ENCODE measurements around the gene GALK1. TPM values are rescaled to one million over a fixed set of nuclear protein-coding genes. Genes with fewer than 3 reads are reported as not detected.

The GALK1 gene
- total and polyA plus RNA-seq, 2 of the 13 experiments (the other 11 are each of a cell fraction or from before 2014, with no cell fraction given): 59.9 to 93.6 TPM

DNA sequence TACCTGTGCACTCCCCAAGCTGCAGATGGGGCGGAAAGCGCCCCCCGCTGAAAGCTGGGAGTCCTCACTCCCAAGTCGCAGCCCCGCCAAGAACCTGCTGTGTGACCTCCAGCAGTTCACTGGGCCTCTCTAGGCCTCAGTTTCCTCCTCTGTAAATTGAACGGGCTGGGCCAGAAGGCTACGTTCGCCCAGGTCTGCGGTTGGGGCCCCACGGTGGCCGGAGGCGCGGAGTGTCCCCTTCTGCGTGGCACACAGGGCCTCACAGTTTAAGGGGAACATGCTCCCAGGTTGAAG lies 628 bp downstream of the GALK1 start (continued):
- TF ChIP-seq HMG20B (CRISPR knock-in tag; conservative IDR thresholded peaks at IDR 0.05) (no peak), POLR2AphosphoS2 (IDR thresholded peaks at IDR 0.05; ENCODE audit: low read depth, low read length) (no peak), ZSCAN5A (CRISPR knock-in tag; IDR thresholded peaks at IDR 0.05; ENCODE audit: borderline replicate concordance) (no peak), ZNF83 (CRISPR knock-in tag; IDR thresholded peaks at IDR 0.05; ENCODE audit: borderline replicate concordance) (no peak), SSRP1 (CRISPR knock-in tag; IDR thresholded peaks at IDR 0.05) (no peak), ZNF121 (CRISPR knock-in tag; IDR thresholded peaks at IDR 0.05) (no peak), GRHL1 (CRISPR knock-in tag; conservative IDR thresholded peaks at IDR 0.05) (no peak), AKAP8 (CRISPR knock-in tag; IDR thresholded peaks at IDR 0.05) (0 out of 2 replicates have a peak, but pooled peaks have one; percentile 74), KDM5B (CRISPR knock-in tag; IDR thresholded peaks at IDR 0.05; ENCODE audit: borderline replicate concordance) (peak; percentile 43), ZFYVE20 (CRISPR knock-in tag; IDR thresholded peaks at IDR 0.05; ENCODE audit: borderline replicate concordance, low read depth) (no peak), HNRNPUL1 (IDR thresholded peaks at IDR 0.05; ENCODE audit: low read depth, low read length) (no peak), ZNF7 (CRISPR knock-in tag; IDR thresholded peaks at IDR 0.05) (no peak), ZNF768 (CRISPR knock-in tag; IDR thresholded peaks at IDR 0.05) (peak; percentile 90), PATZ1 (CRISPR knock-in tag; IDR thresholded peaks at IDR 0.05) (no peak)
- TF ChIP-seq, protein P1, sequence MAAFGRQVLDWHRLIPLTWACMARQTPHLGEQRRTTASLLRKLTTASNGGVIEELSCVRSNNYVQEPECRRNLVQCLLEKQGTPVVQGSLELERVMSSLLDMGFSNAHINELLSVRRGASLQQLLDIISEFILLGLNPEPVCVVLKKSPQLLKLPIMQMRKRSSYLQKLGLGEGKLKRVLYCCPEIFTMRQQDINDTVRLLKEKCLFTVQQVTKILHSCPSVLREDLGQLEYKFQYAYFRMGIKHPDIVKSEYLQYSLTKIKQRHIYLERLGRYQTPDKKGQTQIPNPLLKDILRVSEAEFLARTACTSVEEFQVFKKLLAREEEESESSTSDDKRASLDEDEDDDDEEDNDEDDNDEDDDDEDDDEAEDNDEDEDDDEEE (CRISPR knock-in tag; IDR thresholded peaks at IDR 0.05): no peak; the same call in 1 of the 2 replicates
- TF ChIP-seq, protein P2, sequence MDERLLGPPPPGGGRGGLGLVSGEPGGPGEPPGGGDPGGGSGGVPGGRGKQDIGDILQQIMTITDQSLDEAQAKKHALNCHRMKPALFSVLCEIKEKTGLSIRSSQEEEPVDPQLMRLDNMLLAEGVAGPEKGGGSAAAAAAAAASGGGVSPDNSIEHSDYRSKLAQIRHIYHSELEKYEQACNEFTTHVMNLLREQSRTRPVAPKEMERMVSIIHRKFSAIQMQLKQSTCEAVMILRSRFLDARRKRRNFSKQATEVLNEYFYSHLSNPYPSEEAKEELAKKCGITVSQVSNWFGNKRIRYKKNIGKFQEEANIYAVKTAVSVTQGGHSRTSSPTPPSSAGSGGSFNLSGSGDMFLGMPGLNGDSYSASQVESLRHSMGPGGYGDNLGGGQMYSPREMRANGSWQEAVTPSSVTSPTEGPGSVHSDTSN (CRISPR knock-in tag; IDR thresholded peaks at IDR 0.05): no peak
- TF ChIP-seq, protein P3, sequence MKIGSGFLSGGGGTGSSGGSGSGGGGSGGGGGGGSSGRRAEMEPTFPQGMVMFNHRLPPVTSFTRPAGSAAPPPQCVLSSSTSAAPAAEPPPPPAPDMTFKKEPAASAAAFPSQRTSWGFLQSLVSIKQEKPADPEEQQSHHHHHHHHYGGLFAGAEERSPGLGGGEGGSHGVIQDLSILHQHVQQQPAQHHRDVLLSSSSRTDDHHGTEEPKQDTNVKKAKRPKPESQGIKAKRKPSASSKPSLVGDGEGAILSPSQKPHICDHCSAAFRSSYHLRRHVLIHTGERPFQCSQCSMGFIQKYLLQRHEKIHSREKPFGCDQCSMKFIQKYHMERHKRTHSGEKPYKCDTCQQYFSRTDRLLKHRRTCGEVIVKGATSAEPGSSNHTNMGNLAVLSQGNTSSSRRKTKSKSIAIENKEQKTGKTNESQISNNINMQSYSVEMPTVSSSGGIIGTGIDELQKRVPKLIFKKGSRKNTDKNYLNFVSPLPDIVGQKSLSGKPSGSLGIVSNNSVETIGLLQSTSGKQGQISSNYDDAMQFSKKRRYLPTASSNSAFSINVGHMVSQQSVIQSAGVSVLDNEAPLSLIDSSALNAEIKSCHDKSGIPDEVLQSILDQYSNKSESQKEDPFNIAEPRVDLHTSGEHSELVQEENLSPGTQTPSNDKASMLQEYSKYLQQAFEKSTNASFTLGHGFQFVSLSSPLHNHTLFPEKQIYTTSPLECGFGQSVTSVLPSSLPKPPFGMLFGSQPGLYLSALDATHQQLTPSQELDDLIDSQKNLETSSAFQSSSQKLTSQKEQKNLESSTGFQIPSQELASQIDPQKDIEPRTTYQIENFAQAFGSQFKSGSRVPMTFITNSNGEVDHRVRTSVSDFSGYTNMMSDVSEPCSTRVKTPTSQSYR (CRISPR knock-in tag; IDR thresholded peaks at IDR 0.05; ENCODE audit: borderline replicate concordance): no peak
- TF ChIP-seq, protein P4, sequence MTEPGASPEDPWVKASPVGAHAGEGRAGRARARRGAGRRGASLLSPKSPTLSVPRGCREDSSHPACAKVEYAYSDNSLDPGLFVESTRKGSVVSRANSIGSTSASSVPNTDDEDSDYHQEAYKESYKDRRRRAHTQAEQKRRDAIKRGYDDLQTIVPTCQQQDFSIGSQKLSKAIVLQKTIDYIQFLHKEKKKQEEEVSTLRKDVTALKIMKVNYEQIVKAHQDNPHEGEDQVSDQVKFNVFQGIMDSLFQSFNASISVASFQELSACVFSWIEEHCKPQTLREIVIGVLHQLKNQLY (CRISPR knock-in tag; IDR thresholded peaks at IDR 0.05): no peak; the same call in 1 of the 2 replicates
- TF ChIP-seq, protein P5, sequence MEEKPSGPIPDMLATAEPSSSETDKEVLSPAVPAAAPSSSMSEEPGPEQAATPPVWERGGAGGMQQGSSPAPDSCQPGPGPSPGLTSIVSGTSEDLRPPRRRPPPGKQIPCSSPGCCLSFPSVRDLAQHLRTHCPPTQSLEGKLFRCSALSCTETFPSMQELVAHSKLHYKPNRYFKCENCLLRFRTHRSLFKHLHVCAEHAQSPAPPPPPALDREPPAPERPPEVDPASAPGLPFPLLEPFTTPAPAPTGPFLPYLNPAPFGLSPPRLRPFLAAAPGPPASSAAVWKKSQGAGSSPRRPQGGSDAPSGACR (CRISPR knock-in tag; IDR thresholded peaks at IDR 0.05): no peak

Data from HepG2 (cell line).